ENCODE data around the gene PXT1. TPM values are rescaled to one million over a fixed set of nuclear protein-coding genes. Genes with fewer than 3 reads are reported as not detected.
A peak's percentile ranks its signal among the peaks of the same experiment; 100 is the strongest.

PXT1 gene
- total and polyA plus RNA-seq, 9 of the 15 experiments (the other 6 are each of a cell fraction or from before 2014, with no cell fraction given) = 0.09 to 0.11 (median 0.10) TPM; not detected in 5

DNA sequence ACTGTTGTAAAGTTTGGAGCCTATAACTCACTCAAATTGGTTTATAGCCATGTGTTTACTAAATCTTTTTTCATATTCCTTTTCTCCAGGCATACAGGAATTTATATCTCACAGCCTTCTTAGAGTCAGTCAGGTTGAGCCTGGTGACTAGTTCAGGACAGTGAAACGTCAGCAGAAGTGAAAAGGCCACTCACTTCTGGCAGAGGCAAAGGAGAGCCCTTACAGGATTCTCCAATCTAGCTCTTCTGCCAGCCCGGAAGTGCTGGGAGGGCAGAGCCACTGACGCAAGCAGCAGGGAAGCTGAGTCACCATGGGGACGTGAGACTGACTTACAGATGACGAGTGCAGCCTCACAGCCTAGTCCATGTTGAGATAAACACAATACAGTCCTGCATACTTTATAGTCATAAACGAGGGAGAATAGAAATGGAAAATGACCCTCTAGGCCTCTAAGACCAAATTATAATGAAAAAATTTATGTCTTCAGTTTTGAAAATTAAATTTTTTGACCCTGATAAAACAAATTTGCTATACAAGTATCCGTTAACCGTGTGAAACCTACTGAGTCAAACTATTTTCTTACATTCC lies 1.3 kb downstream of the PXT1 start (continued):
- TF ChIP-seq, protein P1, sequence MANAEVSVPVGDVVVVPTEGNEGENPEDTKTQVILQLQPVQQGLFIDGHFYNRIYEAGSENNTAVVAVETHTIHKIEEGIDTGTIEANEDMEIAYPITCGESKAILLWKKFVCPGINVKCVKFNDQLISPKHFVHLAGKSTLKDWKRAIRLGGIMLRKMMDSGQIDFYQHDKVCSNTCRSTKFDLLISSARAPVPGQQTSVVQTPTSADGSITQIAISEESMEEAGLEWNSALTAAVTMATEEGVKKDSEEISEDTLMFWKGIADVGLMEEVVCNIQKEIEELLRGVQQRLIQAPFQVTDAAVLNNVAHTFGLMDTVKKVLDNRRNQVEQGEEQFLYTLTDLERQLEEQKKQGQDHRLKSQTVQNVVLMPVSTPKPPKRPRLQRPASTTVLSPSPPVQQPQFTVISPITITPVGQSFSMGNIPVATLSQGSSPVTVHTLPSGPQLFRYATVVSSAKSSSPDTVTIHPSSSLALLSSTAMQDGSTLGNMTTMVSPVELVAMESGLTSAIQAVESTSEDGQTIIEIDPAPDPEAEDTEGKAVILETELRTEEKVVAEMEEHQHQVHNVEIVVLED (CRISPR knock-in tag; IDR thresholded peaks at IDR 0.05) = no peak
- no peak for TF ChIP-seq PURB (CRISPR knock-in tag; IDR thresholded peaks at IDR 0.05; ENCODE audit: low read depth)
- no peak for TF ChIP-seq NR2C2 (CRISPR knock-in tag; IDR thresholded peaks at IDR 0.05)
- TF ChIP-seq NR2C2 (tag; IDR thresholded peaks at IDR 0.05) = peak; percentile 56; the same call in 1 of the 2 replicates
- no peak for TF ChIP-seq CC2D1A (IDR thresholded peaks at IDR 0.05)
- TF ChIP-seq TAF9B (IDR thresholded peaks at IDR 0.05; ENCODE audit: partially characterized antibody) = peak; percentile 86
- TF ChIP-seq, protein P2, sequence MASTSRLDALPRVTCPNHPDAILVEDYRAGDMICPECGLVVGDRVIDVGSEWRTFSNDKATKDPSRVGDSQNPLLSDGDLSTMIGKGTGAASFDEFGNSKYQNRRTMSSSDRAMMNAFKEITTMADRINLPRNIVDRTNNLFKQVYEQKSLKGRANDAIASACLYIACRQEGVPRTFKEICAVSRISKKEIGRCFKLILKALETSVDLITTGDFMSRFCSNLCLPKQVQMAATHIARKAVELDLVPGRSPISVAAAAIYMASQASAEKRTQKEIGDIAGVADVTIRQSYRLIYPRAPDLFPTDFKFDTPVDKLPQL (IDR thresholded peaks at IDR 0.05; ENCODE audit: extremely low read depth, insufficient read length) = peak; percentile 63
- no peak for TF ChIP-seq NEUROD1 (IDR thresholded peaks at IDR 0.05; ENCODE audit: borderline replicate concordance, low read depth, low read length, partially characterized antibody)
- TF ChIP-seq, protein P3, sequence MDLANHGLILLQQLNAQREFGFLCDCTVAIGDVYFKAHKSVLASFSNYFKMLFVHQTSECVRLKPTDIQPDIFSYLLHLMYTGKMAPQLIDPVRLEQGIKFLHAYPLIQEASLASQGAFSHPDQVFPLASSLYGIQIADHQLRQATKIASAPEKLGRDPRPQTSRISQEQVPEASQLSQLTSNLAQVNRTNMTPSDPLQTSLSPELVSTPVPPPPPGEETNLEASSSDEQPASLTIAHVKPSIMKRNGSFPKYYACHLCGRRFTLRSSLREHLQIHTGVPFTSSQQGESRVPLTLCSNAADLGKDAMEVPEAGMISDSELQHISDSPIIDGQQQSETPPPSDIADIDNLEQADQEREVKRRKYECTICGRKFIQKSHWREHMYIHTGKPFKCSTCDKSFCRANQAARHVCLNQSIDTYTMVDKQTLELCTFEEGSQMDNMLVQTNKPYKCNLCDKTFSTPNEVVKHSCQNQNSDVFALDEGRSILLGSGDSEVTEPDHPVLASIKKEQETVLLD (IDR thresholded peaks at IDR 0.05) = no peak; the same call in 1 of the 2 replicates
- TF ChIP-seq SMARCA5 (IDR thresholded peaks at IDR 0.05) = no peak
- TF ChIP-seq RFX5 (IDR thresholded peaks at IDR 0.05; ENCODE audit: low read depth, low read length) = no peak
- TF ChIP-seq, protein P4, sequence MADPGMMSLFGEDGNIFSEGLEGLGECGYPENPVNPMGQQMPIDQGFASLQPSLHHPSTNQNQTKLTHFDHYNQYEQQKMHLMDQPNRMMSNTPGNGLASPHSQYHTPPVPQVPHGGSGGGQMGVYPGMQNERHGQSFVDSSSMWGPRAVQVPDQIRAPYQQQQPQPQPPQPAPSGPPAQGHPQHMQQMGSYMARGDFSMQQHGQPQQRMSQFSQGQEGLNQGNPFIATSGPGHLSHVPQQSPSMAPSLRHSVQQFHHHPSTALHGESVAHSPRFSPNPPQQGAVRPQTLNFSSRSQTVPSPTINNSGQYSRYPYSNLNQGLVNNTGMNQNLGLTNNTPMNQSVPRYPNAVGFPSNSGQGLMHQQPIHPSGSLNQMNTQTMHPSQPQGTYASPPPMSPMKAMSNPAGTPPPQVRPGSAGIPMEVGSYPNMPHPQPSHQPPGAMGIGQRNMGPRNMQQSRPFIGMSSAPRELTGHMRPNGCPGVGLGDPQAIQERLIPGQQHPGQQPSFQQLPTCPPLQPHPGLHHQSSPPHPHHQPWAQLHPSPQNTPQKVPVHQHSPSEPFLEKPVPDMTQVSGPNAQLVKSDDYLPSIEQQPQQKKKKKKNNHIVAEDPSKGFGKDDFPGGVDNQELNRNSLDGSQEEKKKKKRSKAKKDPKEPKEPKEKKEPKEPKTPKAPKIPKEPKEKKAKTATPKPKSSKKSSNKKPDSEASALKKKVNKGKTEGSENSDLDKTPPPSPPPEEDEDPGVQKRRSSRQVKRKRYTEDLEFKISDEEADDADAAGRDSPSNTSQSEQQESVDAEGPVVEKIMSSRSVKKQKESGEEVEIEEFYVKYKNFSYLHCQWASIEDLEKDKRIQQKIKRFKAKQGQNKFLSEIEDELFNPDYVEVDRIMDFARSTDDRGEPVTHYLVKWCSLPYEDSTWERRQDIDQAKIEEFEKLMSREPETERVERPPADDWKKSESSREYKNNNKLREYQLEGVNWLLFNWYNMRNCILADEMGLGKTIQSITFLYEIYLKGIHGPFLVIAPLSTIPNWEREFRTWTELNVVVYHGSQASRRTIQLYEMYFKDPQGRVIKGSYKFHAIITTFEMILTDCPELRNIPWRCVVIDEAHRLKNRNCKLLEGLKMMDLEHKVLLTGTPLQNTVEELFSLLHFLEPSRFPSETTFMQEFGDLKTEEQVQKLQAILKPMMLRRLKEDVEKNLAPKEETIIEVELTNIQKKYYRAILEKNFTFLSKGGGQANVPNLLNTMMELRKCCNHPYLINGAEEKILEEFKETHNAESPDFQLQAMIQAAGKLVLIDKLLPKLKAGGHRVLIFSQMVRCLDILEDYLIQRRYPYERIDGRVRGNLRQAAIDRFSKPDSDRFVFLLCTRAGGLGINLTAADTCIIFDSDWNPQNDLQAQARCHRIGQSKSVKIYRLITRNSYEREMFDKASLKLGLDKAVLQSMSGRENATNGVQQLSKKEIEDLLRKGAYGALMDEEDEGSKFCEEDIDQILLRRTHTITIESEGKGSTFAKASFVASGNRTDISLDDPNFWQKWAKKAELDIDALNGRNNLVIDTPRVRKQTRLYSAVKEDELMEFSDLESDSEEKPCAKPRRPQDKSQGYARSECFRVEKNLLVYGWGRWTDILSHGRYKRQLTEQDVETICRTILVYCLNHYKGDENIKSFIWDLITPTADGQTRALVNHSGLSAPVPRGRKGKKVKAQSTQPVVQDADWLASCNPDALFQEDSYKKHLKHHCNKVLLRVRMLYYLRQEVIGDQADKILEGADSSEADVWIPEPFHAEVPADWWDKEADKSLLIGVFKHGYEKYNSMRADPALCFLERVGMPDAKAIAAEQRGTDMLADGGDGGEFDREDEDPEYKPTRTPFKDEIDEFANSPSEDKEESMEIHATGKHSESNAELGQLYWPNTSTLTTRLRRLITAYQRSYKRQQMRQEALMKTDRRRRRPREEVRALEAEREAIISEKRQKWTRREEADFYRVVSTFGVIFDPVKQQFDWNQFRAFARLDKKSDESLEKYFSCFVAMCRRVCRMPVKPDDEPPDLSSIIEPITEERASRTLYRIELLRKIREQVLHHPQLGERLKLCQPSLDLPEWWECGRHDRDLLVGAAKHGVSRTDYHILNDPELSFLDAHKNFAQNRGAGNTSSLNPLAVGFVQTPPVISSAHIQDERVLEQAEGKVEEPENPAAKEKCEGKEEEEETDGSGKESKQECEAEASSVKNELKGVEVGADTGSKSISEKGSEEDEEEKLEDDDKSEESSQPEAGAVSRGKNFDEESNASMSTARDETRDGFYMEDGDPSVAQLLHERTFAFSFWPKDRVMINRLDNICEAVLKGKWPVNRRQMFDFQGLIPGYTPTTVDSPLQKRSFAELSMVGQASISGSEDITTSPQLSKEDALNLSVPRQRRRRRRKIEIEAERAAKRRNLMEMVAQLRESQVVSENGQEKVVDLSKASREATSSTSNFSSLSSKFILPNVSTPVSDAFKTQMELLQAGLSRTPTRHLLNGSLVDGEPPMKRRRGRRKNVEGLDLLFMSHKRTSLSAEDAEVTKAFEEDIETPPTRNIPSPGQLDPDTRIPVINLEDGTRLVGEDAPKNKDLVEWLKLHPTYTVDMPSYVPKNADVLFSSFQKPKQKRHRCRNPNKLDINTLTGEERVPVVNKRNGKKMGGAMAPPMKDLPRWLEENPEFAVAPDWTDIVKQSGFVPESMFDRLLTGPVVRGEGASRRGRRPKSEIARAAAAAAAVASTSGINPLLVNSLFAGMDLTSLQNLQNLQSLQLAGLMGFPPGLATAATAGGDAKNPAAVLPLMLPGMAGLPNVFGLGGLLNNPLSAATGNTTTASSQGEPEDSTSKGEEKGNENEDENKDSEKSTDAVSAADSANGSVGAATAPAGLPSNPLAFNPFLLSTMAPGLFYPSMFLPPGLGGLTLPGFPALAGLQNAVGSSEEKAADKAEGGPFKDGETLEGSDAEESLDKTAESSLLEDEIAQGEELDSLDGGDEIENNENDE (IDR thresholded peaks at IDR 0.05; ENCODE audit: low read depth, low read length) = no peak
- no peak for TF ChIP-seq ZNF165 (CRISPR knock-in tag; IDR thresholded peaks at IDR 0.05; ENCODE audit: borderline replicate concordance)
